ENCODE data around the gene FSTL4.

Gene FSTL4

GRCh38 chr5:133425764-133426163 lies 186.6 kb downstream of the FSTL4 start:
- Histone ChIP-seq H3K4me1 (ENCODE audit: control extremely low read depth in 1 of 4, control insufficient read depth in 4 of 4, insufficient read depth in 4 of 4, low read length in 3 of 4) (peaks cover 0 to 3% (median 0%) of the 10 kb centered on the region in 4 experiments), H3K4me3 (ENCODE audit: control insufficient read depth in 1 of 7, extremely low read depth in 1 of 7, insufficient read depth in 4 of 7, low read depth in 2 of 7, low read length in 6 of 7) (no peak overlapping the region), H3K9me3 (ENCODE audit: control extremely low read depth in 1 of 5, control insufficient read depth in 4 of 5, insufficient read depth in 2 of 5, low read depth in 1 of 5, low read length in 4 of 5) (no peaks in the 10 kb centered on the region), H3K27ac (ENCODE audit: insufficient read depth in 1 of 2, low read depth in 1 of 2, low read length in 2 of 2, poor library complexity in 1 of 2, severe bottlenecking in 2 of 2) (no peak overlapping the region), H3K27me3 (replicated peaks in 2 of 5; ENCODE audit: control insufficient read depth in 4 of 5, insufficient read depth in 5 of 5, low read length in 4 of 5) (peaks cover 0 to 10% (median 2%) of the 10 kb centered on the region in 5 experiments), H3K36me3 (ENCODE audit: control insufficient read depth in 4 of 4, insufficient read depth in 4 of 4, low read length in 3 of 4) (no peaks in the 10 kb centered on the region)
- WGBS (ENCODE audit: insufficient coverage) = 91% methylated on average over 4 of the region's 4 CpGs
- CTCF ChIA-PET = interaction anchor here (1.1 to 4.0 kb wide), 3 partner anchors 20 to 518 kb away, joined by 3 to 28 read pairs (median 3); no protein-coding TSS in a partner anchor
- DNase-seq = no peak
- POLR2A ChIA-PET = no interaction called here

DNA sequence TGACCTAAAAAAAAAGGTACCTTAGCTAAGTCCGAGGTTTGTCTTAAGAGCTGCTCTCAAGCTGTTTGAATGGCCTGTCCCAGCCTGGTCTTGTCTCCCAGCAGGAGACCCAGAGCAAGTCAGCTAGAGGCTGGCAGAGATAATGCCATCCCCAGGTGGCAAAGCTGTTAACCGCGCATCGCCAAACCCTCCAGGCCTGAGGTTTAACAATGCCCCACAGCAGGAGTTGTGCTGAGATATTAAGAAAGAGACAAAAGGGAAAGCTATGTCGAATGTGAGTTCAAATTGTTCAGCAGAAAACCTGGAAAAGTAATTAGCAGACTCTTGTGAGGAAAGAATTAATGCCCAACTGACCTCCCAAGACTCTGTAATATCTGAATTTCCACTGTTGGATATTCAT lies 187.1 kb downstream of the FSTL4 start:
- H3K9me3 ChIP-seq (ENCODE audit: control extremely low read depth in 1 of 5, control insufficient read depth in 4 of 5, insufficient read depth in 2 of 5, low read depth in 1 of 5, low read length in 4 of 5) = no peaks in the 10 kb centered on the region
- WGBS (ENCODE audit: insufficient coverage) = 100% methylated on average over 5 of the region's 5 CpGs
- H3K27ac ChIP-seq (ENCODE audit: insufficient read depth in 1 of 2, low read depth in 1 of 2, low read length in 2 of 2, poor library complexity in 1 of 2, severe bottlenecking in 2 of 2) = no peak overlapping the region
- ChIA-PET CTCF (interaction anchor here (0.8 to 4.0 kb wide), 6 partner anchors 8 to 552 kb away, joined by 3 to 28 read pairs (median 7); no protein-coding TSS in a partner anchor), POLR2A (no interaction called here)
- no peak overlapping the region for H3K4me3 ChIP-seq (ENCODE audit: control insufficient read depth in 1 of 7, extremely low read depth in 1 of 7, insufficient read depth in 4 of 7, low read depth in 2 of 7, low read length in 6 of 7)
- DNase-seq = no peak
- peaks cover 0 to 3% (median 0%) of the 10 kb centered on the region in 4 experiments for H3K4me1 ChIP-seq (ENCODE audit: control extremely low read depth in 1 of 4, control insufficient read depth in 4 of 4, insufficient read depth in 4 of 4, low read length in 3 of 4)
- no peaks in the 10 kb centered on the region for H3K36me3 ChIP-seq (ENCODE audit: control insufficient read depth in 4 of 4, insufficient read depth in 4 of 4, low read length in 3 of 4)
- H3K27me3 ChIP-seq (replicated peaks in 2 of 5; ENCODE audit: control insufficient read depth in 4 of 5, insufficient read depth in 5 of 5, low read length in 4 of 5) = peaks cover 0 to 10% (median 2%) of the 10 kb centered on the region in 5 experiments

GRCh38 chr5:133423618-133424282 lies 188.6 kb downstream of the FSTL4 start:
- Histone ChIP-seq H3K4me3 (ENCODE audit: control insufficient read depth in 1 of 7, extremely low read depth in 1 of 7, insufficient read depth in 4 of 7, low read depth in 2 of 7, low read length in 6 of 7) (no peak overlapping the region), H3K9me3 (ENCODE audit: control extremely low read depth in 1 of 5, control insufficient read depth in 4 of 5, insufficient read depth in 2 of 5, low read depth in 1 of 5, low read length in 4 of 5) (no peaks in the 10 kb centered on the region), H3K27me3 (replicated peaks in 2 of 5; ENCODE audit: control insufficient read depth in 4 of 5, insufficient read depth in 5 of 5, low read length in 4 of 5) (peaks cover 0 to 4% (median 2%) of the 10 kb centered on the region in 5 experiments), H3K27ac (ENCODE audit: insufficient read depth in 1 of 2, low read depth in 1 of 2, low read length in 2 of 2, poor library complexity in 1 of 2, severe bottlenecking in 2 of 2) (no peak overlapping the region), H3K4me1 (ENCODE audit: control extremely low read depth in 1 of 4, control insufficient read depth in 4 of 4, insufficient read depth in 4 of 4, low read length in 3 of 4) (peaks cover 0 to 3% (median 0%) of the 10 kb centered on the region in 4 experiments), H3K36me3 (ENCODE audit: control insufficient read depth in 4 of 4, insufficient read depth in 4 of 4, low read length in 3 of 4) (no peaks in the 10 kb centered on the region)
- WGBS (ENCODE audit: insufficient coverage) = 34% methylated on average over 29 of the region's 30 CpGs
- ChIA-PET POLR2A (no interaction called here), CTCF (interaction anchor here (0.6 to 4.0 kb wide), 27 partner anchors 8 to 553 kb away, joined by 3 to 28 read pairs (median 3); no protein-coding TSS in a partner anchor)
- peak; percentile 39 to 58 (median 52) for DNase-seq

GRCh38 chr5:133423011-133423617 lies 189.2 kb downstream of the FSTL4 start:
- WGBS (ENCODE audit: insufficient coverage) = 95% methylated on average over 13 of the region's 14 CpGs
- no peak overlapping the region for H3K4me3 ChIP-seq (ENCODE audit: control insufficient read depth in 1 of 7, extremely low read depth in 1 of 7, insufficient read depth in 4 of 7, low read depth in 2 of 7, low read length in 6 of 7)

DNA sequence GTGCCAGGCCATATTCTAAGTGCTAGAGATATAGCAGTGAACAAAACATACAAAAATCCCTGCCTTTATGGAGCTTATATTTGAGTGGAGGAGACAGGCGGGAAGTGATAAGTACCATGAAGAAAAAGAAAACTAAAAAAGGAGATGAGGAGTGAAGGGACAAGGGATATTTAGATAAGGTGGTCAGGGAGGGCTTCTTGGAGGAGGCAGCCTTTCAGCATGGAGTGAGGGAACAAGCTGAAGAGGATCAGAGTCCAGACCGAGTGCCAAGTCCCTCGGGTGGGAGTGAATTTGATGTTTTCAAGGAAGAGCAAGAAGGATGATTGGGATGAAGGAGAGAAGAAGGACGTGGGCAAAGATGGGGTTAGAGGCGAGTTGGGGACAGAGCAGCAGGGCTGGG lies 190.5 kb downstream of the FSTL4 start:
- WGBS (ENCODE audit: insufficient coverage) = 97% methylated on average over 5 of the region's 5 CpGs
- peaks cover 0 to 3% (median 0%) of the 10 kb centered on the region in 4 experiments for H3K4me1 ChIP-seq (ENCODE audit: control extremely low read depth in 1 of 4, control insufficient read depth in 4 of 4, insufficient read depth in 4 of 4, low read length in 3 of 4)
- H3K9me3 ChIP-seq (ENCODE audit: control extremely low read depth in 1 of 5, control insufficient read depth in 4 of 5, insufficient read depth in 2 of 5, low read depth in 1 of 5, low read length in 4 of 5) = no peaks in the 10 kb centered on the region
- peaks cover 0 to 4% (median 2%) of the 10 kb centered on the region in 5 experiments for H3K27me3 ChIP-seq (replicated peaks in 2 of 5; ENCODE audit: control insufficient read depth in 4 of 5, insufficient read depth in 5 of 5, low read length in 4 of 5)
- no peaks in the 10 kb centered on the region for H3K36me3 ChIP-seq (ENCODE audit: control insufficient read depth in 4 of 4, insufficient read depth in 4 of 4, low read length in 3 of 4)
- ChIA-PET POLR2A (no interaction called here), CTCF (interaction anchor here (0.7 to 1.3 kb wide), 10 partner anchors 12 to 575 kb away, joined by 3 to 4 read pairs (median 3); partner anchors contain the start of gene FSTL4)
- DNase-seq = no peak
- no peak overlapping the region for H3K27ac ChIP-seq (ENCODE audit: insufficient read depth in 1 of 2, low read depth in 1 of 2, low read length in 2 of 2, poor library complexity in 1 of 2, severe bottlenecking in 2 of 2)
- no peak overlapping the region for H3K4me3 ChIP-seq (ENCODE audit: control insufficient read depth in 1 of 7, extremely low read depth in 1 of 7, insufficient read depth in 4 of 7, low read depth in 2 of 7, low read length in 6 of 7)

More at GRCh38 chr5:133423011-133423617, 189.2 kb downstream of the FSTL4 start:
- H3K27me3 ChIP-seq (replicated peaks in 2 of 5; ENCODE audit: control insufficient read depth in 4 of 5, insufficient read depth in 5 of 5, low read length in 4 of 5) = peaks cover 0 to 4% (median 2%) of the 10 kb centered on the region in 5 experiments
- H3K36me3 ChIP-seq (ENCODE audit: control insufficient read depth in 4 of 4, insufficient read depth in 4 of 4, low read length in 3 of 4) = no peaks in the 10 kb centered on the region
- ChIA-PET POLR2A (no interaction called here), CTCF (interaction anchor here (0.6 to 4.0 kb wide), 26 partner anchors 8 to 554 kb away, joined by 3 to 28 read pairs (median 3); no protein-coding TSS in a partner anchor)
- H3K27ac ChIP-seq (ENCODE audit: insufficient read depth in 1 of 2, low read depth in 1 of 2, low read length in 2 of 2, poor library complexity in 1 of 2, severe bottlenecking in 2 of 2) = no peak overlapping the region
- no peaks in the 10 kb centered on the region for H3K9me3 ChIP-seq (ENCODE audit: control extremely low read depth in 1 of 5, control insufficient read depth in 4 of 5, insufficient read depth in 2 of 5, low read depth in 1 of 5, low read length in 4 of 5)
- peaks cover 0 to 3% (median 0%) of the 10 kb centered on the region in 4 experiments for H3K4me1 ChIP-seq (ENCODE audit: control extremely low read depth in 1 of 4, control insufficient read depth in 4 of 4, insufficient read depth in 4 of 4, low read length in 3 of 4)
- DNase-seq = no peak

DNA sequence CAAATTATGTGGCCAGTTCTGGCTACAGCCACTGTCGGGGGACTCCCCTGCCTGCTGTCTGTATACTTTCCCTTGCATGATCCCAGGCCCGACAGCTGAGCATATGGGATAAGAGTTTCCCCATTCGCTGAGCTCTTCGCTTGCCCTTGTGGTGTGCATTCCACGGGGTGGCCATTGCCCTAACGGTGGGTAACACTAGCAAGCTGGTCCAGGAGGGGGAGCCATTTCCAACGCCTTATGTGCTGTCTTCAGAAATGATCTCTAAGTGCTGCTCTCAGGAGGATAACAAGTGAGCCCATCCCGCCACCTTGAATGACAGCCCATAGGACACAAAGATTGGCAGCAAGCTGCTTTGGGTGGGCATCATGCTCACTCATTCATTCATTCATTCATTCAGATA lies 190.9 kb downstream of the FSTL4 start:
- Histone ChIP-seq H3K4me3 (ENCODE audit: control insufficient read depth in 1 of 7, extremely low read depth in 1 of 7, insufficient read depth in 4 of 7, low read depth in 2 of 7, low read length in 6 of 7) (no peak overlapping the region), H3K36me3 (ENCODE audit: control insufficient read depth in 4 of 4, insufficient read depth in 4 of 4, low read length in 3 of 4) (no peaks in the 10 kb centered on the region), H3K4me1 (ENCODE audit: control extremely low read depth in 1 of 4, control insufficient read depth in 4 of 4, insufficient read depth in 4 of 4, low read length in 3 of 4) (peaks cover 0 to 3% (median 0%) of the 10 kb centered on the region in 4 experiments), H3K27ac (ENCODE audit: insufficient read depth in 1 of 2, low read depth in 1 of 2, low read length in 2 of 2, poor library complexity in 1 of 2, severe bottlenecking in 2 of 2) (no peak overlapping the region), H3K9me3 (ENCODE audit: control extremely low read depth in 1 of 5, control insufficient read depth in 4 of 5, insufficient read depth in 2 of 5, low read depth in 1 of 5, low read length in 4 of 5) (no peaks in the 10 kb centered on the region), H3K27me3 (replicated peaks in 2 of 5; ENCODE audit: control insufficient read depth in 4 of 5, insufficient read depth in 5 of 5, low read length in 4 of 5) (peaks cover 0 to 4% (median 2%) of the 10 kb centered on the region in 5 experiments)
- POLR2A ChIA-PET = no interaction called here
- peak in 2 of 3 donors; percentile 48 to 57 for DNase-seq
- CTCF ChIA-PET = interaction anchor here (0.7 to 1.3 kb wide), 9 partner anchors 12 to 575 kb away, joined by 3 to 4 read pairs (median 3); partner anchors contain the start of gene FSTL4
- 58% methylated on average over 7 of the region's 8 CpGs for WGBS (ENCODE audit: insufficient coverage)

All from common myeloid progenitor, CD34-positive (primary cell).